HepG2 (cell line): ENCODE results near the gene MPZL3. TPM values are rescaled to one million over a fixed set of nuclear protein-coding genes. Genes with fewer than 3 reads are reported as not detected.

ENCODE experiments used
- CERS6 ChIP-seq: sonication (generic); formaldehyde crosslinking; IDR thresholded peaks from 2 replicates; pipeline ENCODE4 v1.5.0; 2020; ENCODE audit warnings: missing genetic modification reagents
- FOXP4 ChIP-seq: sonication (generic); formaldehyde crosslinking; IDR thresholded peaks from 2 replicates; pipeline ENCODE4 v1.4.0; 2020; ENCODE audit warnings: missing genetic modification reagents
- HNF1A ChIP-seq, 2 experiments: sonication (generic) in 1 of 2; formaldehyde crosslinking in 1 of 2; IDR thresholded peaks; 2 replicates each; pipeline versions ENCODE4 v1.4.0 to v1.6.1; 2016 to 2020; ENCODE audit warnings: borderline replicate concordance in 1 of 2, low read depth in 1 of 2, mild to moderate bottlenecking in 1 of 2, missing genetic modification reagents in 1 of 2
- MIXL1 ChIP-seq: IDR thresholded peaks from 2 replicates; pipeline ENCODE4 v1.6.1; 2016
- MTA3 ChIP-seq: sonication (generic); formaldehyde crosslinking; IDR thresholded peaks from 2 replicates; pipeline ENCODE4 v1.4.0; 2020; ENCODE audit warnings: missing genetic modification reagents
- PAXIP1 ChIP-seq: sonication (generic); formaldehyde crosslinking; conservative IDR thresholded peaks from 2 replicates; pipeline ENCODE4 v1.4.0; 2020; ENCODE audit warnings: mild to moderate bottlenecking, missing genetic modification reagents, moderate library complexity
- PRDM15 ChIP-seq: sonication (generic); formaldehyde crosslinking; IDR thresholded peaks from 2 replicates; pipeline ENCODE4 v1.4.0; 2020; ENCODE audit warnings: missing genetic modification reagents
- SP2 ChIP-seq: sonication (generic); formaldehyde crosslinking; IDR thresholded peaks from 2 replicates; pipeline ENCODE4 v1.5.1; 2020; ENCODE audit warnings: mild to moderate bottlenecking, missing genetic modification reagents
- TRIM22 ChIP-seq: fragments of 450-650 bp; IDR thresholded peaks from 2 replicates; pipeline ENCODE4 v1.6.1; 2017
- ZNF264 ChIP-seq: sonication (generic); formaldehyde crosslinking; IDR thresholded peaks from 2 replicates; pipeline ENCODE4 v1.4.0; 2020; ENCODE audit warnings: missing genetic modification reagents
- polyA plus RNA-seq, 8 experiments: library from polyadenylated mRNA; depleted of rRNA in 3 of 8; stranded (reverse) in 7 of 8; unstranded in 1 of 8; fragments of >200 nt; fragmentation: Illumina TruSeq in 4 of 8; extraction: Trizol in 4 of 8; gene quantifications; 2 replicates each; pipeline versions ENCODE4 v1.2.1 to v1.2.3, GENCODE V29; 2011 to 2016; ENCODE audit warnings: low read depth in 4 of 8, missing spikeins in 1 of 8, mixed read lengths in 1 of 8; ENCODE audit not compliant: insufficient read depth in 1 of 8
- total RNA-seq, 5 experiments: library from RNA; depleted of rRNA; stranded (reverse); fragments of >200 nt; fragmentation: Illumina TruSeq; extraction: Trizol; gene quantifications; 2 replicates each; pipeline ENCODE4 v1.2.3, GENCODE V29; 2016; ENCODE audit warnings: low read depth in 1 of 5

The MPZL3 gene
- total and polyA plus RNA-seq, 2 of the 13 experiments (the other 11 are each of a cell fraction or from before 2014, with no cell fraction given), result 5.3 to 9.3 TPM

GRCh38 chr11:118251858-118252652 is at the start of gene MPZL3 (continued):
- TF ChIP-seq FOXP4 (no peak), MTA3 (CRISPR knock-in tag) (no peak), SP2 (CRISPR knock-in tag) (no peak), CERS6 (no peak), TRIM22 (no peak), MIXL1 (CRISPR knock-in tag) (0 out of 2 replicates have a peak, but pooled peaks have one; percentile 14), PRDM15 (CRISPR knock-in tag) (no peak), PAXIP1 (no peak; the same call in 1 of the 2 replicates), HNF1A (IDR thresholded peaks at IDR 0.05; ENCODE audit: low read depth) (no peak), HNF1A (CRISPR knock-in tag; IDR thresholded peaks at IDR 0.05; ENCODE audit: borderline replicate concordance) (peak; percentile 35; the same call in 1 of the 2 replicates), ZNF264 (CRISPR knock-in tag) (peak; percentile 49; the same call in 1 of the 2 replicates)
